Measurements from ENCODE around the gene ABCA10. TPM values are rescaled to one million over a fixed set of nuclear protein-coding genes. Genes with fewer than 3 reads are reported as not detected.

ABCA10 gene
- polyA plus RNA-seq, 3 donors, result 1.8 to 25.1 (median 6.9) TPM

DNA sequence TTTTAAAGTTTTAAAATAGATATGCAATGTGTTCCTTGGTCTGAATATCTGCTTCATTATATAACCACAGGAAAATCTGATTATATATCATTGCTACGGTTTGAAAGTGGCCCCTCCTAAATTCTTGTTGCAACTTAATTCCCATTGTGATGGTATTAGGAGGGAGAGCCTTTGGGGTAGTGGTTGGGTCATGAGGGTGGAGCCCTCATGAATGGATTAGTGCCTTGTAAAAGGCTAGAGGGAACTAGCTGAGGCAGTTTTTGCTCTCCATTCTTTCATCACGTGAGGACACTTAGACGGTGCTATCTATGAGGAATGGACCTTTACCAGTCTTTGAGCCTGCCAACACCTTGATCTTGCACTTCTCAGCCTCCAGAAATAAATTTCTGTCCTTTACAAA is 94.5 kb downstream of the ABCA10 start:
- 84 to 85% (median 85%) methylated on average over 3 of the region's 3 CpGs for WGBS, 3 donors
- H3K27ac ChIP-seq (ENCODE audit: low read depth, low read length), result no peak overlapping the region

DNA sequence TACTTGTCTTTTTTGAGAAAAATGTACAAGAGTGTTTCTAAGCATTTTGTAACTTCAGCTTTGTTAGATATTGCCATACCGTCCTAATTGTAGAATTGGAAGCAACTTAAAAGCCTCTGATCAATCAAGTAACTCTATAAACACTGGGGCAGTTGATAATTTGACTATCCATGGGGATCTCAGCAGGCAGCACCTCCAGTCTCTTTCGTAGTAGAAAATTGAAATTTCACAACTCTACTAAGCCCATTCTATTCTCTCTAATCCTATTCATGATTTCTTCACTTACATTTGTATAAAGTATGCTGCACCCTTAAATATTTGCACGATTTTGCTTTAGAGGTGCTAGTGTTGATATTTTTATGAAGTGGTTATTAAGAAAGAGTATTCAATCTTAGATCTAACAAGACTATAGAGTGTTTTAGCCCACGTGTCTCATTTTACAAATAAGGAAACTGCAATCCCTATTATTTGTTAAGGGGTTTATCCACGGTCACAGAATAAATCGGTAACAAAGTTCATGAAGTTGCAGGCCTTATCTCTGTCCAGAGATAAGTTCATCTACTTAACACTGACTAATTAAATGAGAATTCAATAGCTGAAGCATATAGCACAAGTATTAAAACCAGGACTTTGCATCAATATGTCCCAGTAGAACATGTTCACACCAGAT is 97.9 kb downstream of the ABCA10 start:
- WGBS, 3 donors, result 66 to 84% (median 81%) methylated on average over 6 of the region's 6 CpGs
- H3K27ac ChIP-seq (ENCODE audit: low read depth, low read length), result no peak overlapping the region

DNA sequence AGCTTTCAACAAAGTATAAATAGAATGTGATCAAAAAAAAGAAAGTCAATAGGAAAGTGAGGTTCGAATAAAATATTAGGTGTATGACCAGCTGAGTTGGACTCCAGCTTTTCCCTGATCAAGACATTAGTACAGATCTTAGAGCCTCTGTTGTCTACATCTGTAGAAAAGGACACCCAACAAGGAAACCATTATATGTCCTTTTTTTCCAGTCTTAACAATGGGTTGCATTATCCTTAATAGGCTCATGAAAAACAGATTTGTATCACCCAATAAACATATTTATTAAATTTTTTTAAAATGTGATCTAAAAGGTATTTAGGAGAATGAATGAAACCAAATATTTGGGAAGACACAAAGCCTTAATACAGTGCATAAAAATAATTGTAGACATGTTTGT is 105.0 kb downstream of the ABCA10 start:
- 86 to 93% (median 89%) methylated on average over 1 of the region's 1 CpG for WGBS, 3 donors
- H3K27ac ChIP-seq (ENCODE audit: low read depth, low read length), result no peak overlapping the region

DNA sequence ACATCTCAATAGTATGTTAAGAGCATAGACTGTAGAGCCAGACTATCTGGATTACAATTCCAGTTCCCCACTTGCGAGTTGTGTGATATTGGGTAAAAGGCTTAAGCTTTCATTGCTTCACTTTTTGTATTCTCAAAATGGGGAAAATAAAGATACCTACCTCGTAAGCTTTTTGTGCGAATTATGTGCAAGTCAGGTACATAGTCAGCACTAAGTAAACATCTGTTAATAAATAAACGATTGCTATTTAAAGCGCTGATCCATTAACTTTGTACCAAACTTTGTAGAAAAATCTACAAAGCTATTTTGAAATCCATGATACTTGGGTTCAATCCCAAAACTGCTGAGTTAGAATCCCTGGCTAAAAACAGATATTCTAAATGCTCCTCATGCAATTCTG is 106.6 kb downstream of the ABCA10 start:
- 90 to 94% (median 91%) methylated on average over 5 of the region's 5 CpGs for WGBS, 3 donors
- H3K27ac ChIP-seq (ENCODE audit: low read depth, low read length), result no peak overlapping the region

DNA sequence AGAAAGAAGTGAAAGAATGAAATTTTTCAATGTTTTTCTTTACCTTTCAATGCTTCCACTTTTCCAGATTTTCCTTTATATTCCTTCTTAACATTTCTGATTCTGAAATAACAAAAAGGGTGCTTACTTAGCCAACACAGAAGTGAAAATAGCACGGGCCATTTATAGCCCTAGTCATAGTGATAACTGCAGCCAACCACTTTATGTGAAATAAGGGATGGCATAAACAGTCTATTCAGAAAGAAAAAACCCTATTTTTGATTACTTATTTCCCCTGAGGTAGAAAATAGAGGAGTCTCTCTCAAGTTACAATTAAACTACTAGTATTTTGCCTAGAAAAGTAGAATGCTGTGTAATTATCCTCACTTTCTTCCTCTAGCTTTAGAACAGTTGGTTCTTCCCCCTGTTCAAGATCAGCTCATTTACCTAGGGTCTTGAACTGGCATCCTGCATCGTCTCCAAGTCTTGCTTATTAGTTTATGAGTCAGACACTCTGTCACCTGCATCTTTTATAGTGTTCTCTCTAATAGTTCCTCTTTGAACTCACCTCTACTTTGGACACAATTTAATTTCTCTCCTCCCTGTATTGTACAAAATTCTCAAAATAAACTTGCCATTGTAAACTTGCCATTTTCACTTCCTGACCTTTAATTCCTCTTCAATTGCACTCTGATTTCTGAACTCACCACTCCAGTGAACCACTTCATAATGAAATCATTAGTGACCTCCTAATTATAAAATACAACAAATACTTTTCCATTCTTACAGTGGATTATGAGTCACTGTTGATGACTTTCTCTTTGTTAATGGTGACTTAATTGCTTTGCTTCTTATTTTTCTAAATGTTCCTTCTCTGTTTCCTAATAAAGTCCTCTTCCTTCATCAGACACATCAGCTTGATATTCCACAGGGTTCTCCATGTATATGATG is 110.5 kb downstream of the ABCA10 start:
- 38 to 55% (median 46%) methylated on average over 2 of the region's 2 CpGs for WGBS, 3 donors

DNA sequence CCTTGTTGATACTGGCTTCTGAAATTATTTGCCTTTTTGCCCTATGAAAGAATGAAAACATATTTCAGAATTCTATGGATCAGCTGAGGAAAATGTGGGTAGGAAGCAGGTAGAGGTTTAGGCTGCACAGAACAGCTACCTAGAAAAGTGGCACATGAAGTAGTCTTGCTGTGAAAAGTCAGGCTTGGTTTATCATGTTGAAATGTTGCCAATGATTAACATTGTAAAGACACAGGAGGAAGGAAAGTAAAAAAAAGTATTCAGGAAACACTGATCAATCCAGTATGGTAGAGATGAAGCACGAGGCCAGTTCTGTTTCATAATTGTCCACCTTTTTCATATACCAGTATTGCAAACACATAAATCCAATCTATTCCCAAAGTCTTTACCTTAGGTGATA is 116.8 kb downstream of the ABCA10 start:
- WGBS, 3 donors, result 41 to 48% (median 48%) methylated on average over 1 of the region's 1 CpG
- no peak overlapping the region for H3K27ac ChIP-seq (ENCODE audit: low read depth, low read length)

More for the DNA sequence above, 110.5 kb downstream of the ABCA10 start:
- no peak overlapping the region for H3K27ac ChIP-seq (ENCODE audit: low read depth, low read length)

DNA sequence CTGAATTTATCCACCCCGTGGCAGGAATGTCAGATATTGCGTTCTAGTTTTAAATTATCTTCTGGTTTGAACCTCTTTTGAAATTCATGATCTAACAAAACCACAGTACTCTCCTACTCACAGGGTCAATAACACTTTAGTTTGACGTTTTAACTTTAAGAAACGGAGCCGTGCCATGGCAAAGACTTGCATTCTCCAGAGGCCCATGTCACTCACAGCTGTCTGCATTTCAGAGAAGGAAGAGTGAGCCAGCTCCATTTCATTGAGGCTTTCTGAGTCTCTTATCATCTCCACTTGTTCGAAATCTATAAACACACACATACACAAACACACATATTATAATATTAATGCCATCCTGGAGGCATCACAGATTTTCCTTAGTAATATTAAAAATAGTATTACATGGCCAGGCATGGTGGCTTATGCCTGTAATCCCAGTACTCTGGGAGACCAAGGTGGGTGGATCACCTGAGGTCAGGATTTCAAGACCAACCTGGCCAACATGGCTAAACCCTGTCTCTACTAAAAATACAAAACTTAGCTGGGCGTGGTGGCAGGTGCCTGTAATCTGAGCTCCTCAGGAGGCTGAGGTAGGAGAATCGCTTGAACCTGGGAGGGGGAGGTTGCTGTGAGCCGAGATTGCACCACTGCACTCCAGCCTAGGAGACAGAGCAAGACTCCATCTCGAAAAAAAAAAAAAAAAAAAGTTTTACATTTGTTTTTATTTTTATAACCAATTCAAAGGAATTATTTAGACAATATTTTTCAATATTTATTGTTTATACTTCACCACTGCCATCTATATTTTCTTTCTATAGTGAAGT is 122.5 kb downstream of the ABCA10 start:
- WGBS, 3 donors, result 59 to 89% (median 84%) methylated on average over 10 of the region's 10 CpGs
- H3K27ac ChIP-seq (ENCODE audit: low read depth, low read length), result no peak overlapping the region

DNA sequence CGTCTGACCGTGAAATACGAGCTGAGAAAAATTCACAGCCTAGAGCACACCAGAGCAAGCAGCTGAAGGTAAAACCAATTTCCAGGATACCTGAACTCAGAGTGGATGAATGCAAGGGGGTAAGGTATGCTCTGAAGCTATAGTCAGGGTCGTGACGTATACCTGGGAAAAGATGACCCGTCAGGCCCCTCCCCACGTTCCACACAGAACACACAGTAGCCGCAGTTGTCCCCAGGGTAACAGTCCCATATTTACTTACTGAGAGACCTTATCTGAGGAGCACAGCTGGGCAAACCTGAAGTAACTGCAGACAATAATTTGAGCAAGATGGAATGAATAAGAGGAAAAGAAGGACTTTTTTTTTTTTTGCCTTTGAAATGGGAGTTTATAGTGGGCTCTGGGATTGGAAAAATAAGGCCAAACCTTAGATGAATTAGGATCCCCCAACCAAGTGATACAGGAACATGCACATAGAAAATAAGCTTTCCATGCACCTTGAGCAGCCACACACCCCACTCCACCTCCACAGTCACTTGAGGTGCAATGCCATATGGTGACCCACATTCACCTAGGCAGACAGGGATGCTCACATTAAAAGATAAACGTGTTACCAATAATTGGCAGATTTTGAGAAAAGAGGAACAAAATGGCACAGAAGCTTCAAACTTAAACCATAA is 124.9 kb downstream of the ABCA10 start:
- WGBS, 3 donors, result 48 to 93% (median 84%) methylated on average over 9 of the region's 9 CpGs
- H3K27ac ChIP-seq (ENCODE audit: low read depth, low read length), result no peak overlapping the region

DNA sequence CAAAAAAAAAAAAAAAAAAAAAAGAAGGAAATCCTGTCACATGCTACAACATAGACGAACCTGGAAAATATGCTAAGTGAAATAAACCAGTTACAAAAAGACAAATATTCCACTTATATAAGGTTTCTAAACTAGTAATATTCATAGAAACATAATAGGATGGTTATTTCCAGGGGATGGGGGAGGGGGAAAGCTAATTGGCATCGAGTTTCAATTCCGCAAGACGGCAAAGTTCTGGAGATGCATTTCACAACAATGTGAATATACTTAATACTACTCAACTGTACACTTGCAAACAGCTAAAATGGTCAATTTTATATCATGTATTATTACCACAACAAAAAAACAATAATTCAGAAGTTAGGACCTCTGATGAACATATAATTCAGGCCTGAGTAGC is 130.0 kb downstream of the ABCA10 start:
- WGBS, 3 donors, result 79 to 96% (median 84%) methylated on average over 4 of the region's 4 CpGs

More for the DNA sequence above, 130.0 kb downstream of the ABCA10 start:
- no peak overlapping the region for H3K27ac ChIP-seq (ENCODE audit: low read depth, low read length)

Other genes with a start within 250 kb of the ABCA10 start
- gene ABCA9, start 167.9 kb downstream of the ABCA10 start, polyA plus RNA-seq, result 10 to 100 TPM in 2 of 3 donors, 1 to 10 TPM in 1; 1.8 to 23.9 (median 21.1) TPM
- 10 to 100 TPM in 2 of 3 donors, 1 to 10 TPM in 1; 3.1 to 30.0 (median 22.4) TPM for gene ABCA6, start 86.9 kb downstream of the ABCA10 start, polyA plus RNA-seq
- gene ABCA5, start 98.3 kb upstream of the ABCA10 start, polyA plus RNA-seq, result 10 to 100 TPM; 10.1 to 16.2 (median 16.0) TPM
- 10 to 100 TPM in 1 of 3 donors, 1 to 10 TPM in 2; 7.4 to 17.5 (median 7.5) TPM for gene MAP2K6, start 185.9 kb upstream of the ABCA10 start, polyA plus RNA-seq